NCI-H1105 treated with DMSO at 0.1 percent for 48 hours (cell line): ENCODE results near the gene SLC9C1.
A peak's percentile ranks its signal among the peaks of the same experiment; 100 is the strongest.

Experiments used
- DNase-seq: peaks from one replicate; lab custom pipeline; 2025; lab: John Stamatoyannopoulos, UW

The SLC9C1 gene

DNA sequence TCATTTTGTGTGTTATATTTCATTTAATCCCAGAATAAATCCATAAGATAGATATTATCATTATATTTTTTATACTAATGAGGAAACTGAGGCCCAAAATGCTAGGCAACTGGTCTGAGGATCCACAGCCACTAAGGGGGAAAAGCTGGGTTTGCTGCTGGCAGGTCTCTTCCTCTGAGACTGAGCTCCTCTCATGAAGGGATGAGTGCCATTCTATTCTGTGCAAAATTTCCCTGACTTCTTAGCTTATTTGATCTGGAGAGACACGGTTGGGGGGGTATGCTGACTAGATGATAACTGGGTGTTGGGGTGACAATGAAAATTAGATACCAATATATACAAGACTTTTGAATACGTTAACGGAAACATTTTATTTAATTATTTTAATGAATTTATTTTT is 162.9 kb downstream of the SLC9C1 start:
- no peak for DNase-seq

DNA sequence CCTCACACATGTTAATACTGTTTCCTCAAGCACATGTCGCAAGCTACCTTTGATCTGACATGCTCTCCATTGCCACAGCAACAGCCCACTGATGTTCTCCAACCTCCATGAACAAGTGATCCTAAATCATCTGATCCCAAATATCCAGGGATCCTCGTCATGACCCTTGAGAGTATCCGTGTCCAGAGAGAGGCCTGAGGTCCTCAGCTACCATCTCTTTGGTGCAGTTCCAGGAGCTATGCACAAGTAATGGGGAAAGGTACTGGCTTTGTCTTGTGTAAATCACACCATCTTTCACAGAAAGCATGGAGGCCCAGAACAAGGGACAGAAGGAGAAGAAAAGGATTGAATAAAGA is 163.4 kb downstream of the SLC9C1 start:
- no peak for DNase-seq

DNA sequence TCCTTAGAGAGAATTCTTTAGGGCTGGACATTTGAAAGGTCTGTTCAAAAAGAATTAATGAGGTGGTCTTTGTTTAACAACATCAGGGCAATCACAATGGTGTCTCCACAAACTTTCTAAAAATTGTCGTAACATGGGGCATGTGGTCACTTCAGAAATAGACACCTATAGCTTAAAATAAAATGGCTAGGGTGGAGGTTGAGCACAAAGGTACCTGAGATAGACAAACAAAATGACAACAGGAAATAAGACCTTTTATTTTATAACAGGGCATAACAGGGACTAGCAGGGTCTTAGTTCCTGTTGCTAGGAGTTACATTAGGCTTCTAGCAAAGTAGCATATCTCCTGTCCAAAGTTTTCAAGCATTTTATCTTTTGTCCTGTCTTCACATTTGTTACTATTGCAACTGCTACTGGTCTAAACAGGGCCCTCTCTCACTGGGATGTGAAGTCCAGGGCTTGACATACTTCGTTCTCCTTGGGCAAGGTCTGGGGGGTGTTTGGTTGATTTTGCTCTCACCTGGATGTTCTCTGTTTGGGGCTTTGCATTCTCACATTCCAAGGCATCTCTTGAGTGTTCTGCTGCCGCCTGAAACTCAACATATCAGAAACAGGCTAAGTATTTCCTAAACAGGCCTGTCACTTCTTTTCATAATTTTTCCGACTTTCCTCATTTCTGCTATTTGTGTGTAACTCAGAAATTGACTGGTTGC is 163.9 kb downstream of the SLC9C1 start:
- no peak for DNase-seq

GRCh38 chr3:112128843-112129727 is 164.9 kb downstream of the SLC9C1 start:
- DNase-seq: no peak

GRCh38 chr3:112127522-112128494 is 166.2 kb downstream of the SLC9C1 start:
- no peak for DNase-seq

DNA sequence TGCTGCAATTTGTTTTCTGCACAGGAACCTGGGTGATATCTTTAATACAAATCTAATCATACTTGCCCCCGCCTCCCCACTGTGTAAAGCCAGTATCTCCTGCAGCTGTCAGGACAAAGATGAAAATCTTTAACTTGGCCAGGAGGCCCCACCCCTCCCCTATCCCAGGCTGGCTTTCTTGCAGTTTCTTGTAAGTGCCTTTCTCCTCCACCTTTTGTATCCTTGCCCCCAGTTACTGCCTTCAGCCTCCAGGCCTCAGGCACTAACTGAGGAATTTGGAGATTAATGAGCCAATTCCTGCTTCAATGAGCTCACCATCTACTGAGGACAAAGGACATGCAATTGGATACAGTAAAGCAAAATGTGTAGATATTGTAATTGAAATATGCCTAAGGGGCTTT is 167.5 kb downstream of the SLC9C1 start:
- DNase-seq: no peak

DNA sequence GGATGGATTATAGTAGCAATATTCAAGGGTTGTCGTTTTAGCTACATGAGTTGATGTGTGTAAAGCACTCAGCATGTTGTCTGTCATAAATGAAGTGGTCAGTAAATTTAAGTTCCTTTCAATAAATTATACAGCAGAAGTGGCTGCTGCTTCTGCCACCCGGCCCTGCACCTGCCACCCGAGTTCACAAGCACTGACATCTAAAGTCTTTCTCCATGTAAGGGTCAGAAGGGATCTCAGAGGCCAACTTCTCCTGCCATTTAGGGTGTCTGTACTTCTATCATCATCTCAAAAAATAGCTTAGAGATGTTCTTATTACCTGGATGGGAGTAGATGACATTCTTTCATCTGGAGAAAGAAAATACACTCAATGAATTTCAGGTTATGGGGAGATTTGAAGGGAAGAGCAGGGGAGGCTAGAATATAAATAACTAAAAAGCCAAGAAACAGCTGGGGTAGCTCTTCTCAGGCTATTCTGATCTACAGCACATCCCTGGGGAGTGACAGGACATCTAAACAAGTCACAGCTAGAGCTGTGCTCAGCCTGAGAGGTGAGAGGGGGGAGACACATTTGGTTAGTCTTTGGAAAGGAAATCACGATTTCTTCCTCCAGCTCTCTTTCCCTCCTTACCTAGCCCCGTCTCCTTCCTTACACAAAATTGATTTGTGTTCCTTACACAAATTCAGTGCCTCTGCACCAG is 169.0 kb downstream of the SLC9C1 start:
- DNase-seq: peak; percentile 11

- no peak for DNase-seq
Observed at GRCh38 chr3:112123548-112123947, 170.5 kb downstream of the SLC9C1 start.

DNA sequence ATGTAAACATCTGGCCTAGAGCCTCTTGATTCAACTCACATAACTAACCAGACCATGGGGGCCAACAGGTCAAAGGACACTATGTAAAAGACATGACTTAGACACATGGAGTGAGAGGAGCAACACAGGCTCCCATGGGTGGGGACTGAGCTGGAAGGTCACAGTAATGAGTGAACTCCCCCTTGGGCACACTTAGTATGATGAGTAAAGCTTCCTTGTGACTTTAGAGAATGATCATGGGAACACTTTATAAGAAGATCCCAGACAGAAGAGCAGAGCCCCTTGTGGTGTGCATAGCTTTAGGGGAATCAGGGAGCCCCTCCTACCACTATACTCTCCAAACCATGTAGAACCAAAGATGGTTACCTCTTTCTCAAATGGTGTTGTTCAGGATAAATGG is 171.1 kb downstream of the SLC9C1 start:
- no peak for DNase-seq

DNA sequence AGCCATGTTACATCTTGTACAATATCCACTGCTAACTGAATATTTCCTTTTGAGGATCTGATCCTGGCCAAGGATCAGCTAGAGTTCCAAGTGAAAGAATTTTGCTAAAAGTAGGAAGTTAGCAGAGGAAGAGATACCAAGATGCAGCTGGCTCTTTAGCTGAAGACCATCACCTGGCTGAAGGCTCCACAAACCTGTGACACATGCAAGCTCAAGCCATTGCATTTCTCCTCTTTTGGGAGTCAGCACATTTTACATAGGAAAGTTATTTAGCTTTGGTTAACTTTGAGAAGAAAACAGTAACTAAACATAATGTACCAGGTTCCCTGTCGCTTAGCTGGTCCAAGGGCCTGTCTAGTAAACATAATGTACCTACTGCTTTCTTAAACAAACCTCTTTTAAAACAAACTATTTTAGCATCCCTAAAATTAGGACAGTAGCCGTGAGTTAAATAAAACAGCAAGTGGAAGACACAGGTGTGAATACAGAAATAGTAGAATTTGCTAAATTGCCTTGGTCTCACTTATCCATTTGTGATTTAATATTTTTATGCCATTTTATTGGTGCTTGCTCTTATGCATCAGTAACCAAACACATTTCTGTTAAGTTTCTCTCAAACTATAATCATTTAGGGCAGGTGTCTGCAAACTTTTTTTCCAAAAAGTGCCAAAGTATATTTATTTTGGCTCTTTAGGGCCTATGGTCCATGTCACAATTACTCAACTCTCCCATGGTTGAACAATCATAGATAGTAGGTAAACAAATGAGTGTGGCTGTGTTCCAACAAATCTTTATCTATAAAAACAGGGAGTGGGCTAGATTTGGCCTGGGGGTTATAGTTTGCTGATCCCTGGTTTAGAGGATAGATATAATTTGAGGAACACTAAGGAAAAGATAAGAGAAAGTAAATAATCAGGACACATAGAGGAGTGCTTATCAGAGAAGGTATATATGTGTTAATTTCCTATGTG is 172.2 kb downstream of the SLC9C1 start:
- DNase-seq: peak; percentile 27

DNA sequence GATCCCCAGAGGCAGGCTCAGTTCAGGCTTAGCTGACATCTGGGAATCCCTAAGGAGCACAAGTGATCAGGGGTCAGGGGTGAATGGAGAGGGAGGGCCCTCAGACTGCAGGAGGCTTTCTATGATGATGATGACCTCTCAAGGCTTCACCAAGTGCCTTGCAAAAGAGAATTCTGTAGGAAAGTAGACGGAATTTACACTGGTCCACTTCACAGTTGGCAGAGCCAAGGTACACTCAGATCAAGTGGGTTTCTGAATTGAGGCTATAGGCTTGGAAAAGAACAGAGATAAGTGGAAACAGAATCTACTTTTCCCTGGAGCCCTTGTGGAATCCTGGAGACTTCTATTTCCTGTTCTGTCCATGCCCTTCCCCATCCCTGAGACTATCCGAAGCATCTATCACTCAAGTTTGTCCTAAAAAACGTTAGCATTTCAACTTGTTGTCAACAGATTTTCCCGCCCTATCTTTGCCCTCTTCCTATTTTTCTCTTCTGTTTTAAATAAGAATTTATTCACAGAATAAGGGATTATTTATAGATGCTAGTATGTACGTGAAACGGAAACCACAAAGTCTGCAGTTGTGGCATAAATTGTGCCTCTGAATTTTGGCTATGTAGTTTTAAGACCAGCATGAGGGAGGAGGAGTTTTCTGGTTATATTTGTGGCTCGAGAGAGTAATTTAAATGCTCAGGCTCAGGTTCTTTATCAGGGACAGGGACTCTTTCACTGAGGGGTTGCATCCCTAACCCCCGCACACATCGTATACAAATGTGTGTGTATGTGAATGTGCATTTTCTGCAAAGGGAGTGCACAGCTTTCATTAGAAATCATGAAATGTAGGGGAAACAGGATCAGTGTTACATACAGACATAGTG is 173.8 kb downstream of the SLC9C1 start:
- no peak for DNase-seq

- DNase-seq: no peak
Observed at GRCh38 chr3:112117841-112118571, 176.0 kb downstream of the SLC9C1 start.

GRCh38 chr3:112117415-112117814 is 176.6 kb downstream of the SLC9C1 start:
- no peak for DNase-seq

GRCh38 chr3:112116748-112117186 is 177.2 kb downstream of the SLC9C1 start:
- DNase-seq: peak; percentile 5

- DNase-seq: no peak
Observed at GRCh38 chr3:112115806-112116383, 178.1 kb downstream of the SLC9C1 start.

DNA sequence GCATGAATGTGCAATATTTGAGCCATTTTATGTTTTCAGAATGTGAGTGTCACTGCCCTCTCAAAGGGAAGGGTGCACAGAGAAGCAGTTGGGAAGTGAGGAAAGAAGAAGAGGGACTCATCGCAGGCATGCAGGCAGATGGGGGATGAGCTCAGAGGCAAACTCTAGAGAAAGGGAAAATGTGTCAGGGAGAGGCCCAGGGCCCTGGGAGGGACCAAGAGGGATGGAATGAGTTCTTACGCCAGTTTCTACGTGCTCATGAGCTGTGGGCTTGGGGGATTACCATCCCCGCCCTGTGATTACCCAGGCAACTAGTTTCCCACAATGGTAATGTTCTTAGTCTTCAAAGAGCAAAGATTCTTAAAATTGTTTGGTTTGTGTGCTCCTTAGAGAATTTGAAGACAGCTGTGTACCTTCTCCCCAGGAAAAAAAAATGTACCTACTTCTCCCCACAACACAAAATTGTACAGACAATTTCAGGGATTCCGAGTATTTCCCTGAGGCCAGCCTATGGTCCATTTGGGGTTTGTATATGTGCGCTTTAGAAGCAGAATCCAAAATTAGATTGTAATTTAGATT is 178.8 kb downstream of the SLC9C1 start:
- no peak for DNase-seq

DNA sequence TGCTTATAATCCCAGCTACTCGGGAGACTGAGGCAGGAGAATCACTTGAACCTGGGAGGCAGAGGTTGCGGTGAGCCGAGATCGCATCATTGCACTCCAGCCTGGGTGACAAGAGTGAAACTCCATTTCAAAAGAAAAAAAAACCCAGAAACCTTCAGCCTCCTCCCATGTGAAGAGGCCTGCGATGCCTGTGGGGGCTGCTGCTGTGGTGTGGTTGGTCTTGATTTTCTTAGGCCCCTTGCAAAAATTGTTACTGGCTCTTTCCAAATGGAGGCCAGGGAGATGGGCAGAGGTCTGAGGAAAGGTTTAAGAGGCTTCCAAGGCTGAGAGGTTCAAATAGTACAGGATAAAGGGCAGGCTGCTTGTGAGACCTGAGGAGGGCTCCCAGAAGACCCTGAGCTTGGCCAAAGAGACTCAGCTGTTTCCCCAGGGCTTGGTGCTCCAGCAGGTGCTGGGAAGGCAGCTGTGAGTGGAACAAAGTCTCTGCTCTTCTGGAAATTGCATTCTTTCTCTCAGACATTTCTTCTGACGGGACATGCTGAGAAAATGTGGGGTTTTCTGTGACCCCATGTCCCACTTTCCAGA is 179.3 kb downstream of the SLC9C1 start:
- DNase-seq: no peak
